GM19438 (cell line): Measurements from ENCODE around the gene USP33.
"Not testable (repeated sequence)": the region's sequence is repeated elsewhere in the genome, so short reads cannot be mapped to it uniquely, and the experiment has no call there.

ENCODE experiments used
- ATAC-seq: cut with Tn5 transposase; IDR thresholded peaks from one replicate; pipeline ENCODE4 v1.9.1; 2021; ENCODE audit warnings: low read depth; ENCODE audit not compliant: unreplicated experiment

Gene USP33

DNA sequence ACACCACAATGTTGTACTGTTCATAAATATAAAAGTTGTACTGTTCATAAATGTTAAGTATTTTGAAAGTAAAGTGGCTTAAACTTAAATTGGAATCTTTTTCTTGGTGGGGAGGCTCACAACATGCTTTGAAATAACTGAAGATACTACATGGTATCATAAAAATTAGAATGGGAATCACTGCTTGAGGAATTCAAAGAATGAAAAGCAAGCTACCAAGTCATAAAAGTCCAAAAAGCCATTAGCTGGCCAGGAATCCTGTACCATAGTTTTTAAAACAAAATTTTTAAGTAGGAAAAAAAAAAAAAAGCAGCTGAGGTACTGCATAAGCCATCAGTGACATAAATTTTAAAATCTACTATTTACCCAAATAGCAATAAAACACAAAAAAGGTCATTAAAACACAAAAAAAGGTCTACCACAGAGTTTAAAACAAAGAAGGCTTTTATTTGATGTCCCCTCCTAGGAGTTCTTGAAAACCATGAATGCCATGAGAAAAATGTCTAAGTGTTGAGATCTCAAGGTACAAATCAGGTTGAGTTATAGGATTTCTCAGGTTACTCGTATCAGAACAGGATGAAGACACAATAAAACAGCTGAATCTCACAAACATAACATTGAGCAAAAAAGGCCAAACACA lies 85.8 kb downstream of the USP33 start:
- ATAC-seq, result no peak

DNA sequence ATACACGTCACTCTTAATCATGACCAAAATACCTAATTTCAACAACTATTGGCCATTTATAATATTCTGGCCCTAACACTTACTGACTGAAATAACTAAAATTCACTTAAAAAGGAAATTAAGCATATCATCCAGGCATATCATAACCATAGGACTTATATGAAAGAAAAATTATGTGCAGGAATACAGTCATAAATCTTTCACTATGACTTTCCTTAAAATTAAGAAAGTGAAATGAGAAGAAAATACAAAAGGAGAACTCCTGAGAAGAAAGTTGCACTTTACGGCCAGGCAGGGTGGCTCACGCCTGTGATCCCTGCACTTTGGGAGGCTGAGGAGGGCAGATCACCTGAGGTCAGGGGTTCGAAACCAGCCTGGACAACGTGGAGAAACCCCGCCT lies 86.6 kb downstream of the USP33 start:
- no peak for ATAC-seq

DNA sequence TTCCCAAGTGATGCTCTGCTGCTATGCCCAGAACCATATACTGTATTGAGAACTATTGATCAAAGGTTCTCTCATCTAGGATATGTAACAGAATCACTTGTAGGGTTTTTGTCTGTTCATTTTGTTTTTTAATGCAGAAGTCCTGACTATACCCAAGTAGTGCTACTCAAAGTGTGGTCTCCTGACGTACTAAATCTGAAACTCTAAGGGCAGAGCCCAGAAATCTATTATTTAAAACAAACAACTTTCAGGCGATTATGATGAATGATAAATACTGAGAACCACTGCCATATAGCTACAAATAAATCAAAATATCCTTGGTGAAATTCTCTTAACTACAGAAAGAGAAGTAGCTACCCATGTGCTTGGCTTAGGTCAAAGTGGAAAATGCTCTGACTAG lies 87.3 kb downstream of the USP33 start:
- no peak for ATAC-seq

DNA sequence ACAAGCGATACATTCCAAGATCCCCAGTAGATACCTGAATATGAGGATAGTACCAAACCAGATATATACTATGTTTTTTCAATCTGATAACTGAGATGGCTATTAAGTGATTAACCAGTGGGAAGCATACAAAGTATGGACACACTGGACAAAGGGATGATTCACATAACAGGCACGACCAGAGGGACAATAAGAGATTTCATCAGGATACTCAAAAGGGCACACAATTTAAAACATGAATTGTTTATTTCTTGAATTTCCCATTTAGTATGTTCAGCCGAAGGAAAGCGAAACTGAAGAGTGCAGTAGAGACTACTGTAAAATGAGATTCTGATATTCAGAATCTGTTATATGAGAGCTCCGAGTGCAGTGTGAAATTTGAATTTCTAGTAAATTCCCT lies 87.8 kb downstream of the USP33 start:
- ATAC-seq, result no peak

DNA sequence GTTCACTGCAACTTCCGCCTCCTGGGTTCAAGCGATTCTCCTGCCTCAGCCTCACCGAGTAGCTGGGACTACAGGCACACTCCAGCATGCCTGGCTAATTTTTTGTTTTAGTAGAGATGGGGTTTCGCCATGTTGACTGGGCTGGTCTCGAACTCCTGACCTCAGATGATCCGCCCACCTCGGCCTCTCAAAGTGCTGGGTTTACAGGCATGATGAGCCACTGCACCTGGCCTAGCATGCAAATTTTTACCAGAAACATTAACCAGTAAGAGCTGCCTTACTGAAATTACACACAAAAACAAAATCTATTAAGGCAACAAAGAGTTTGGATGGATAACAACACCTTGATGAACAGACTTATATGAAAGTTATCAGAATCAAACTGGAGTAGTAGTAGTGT lies 89.3 kb downstream of the USP33 start:
- no peak for ATAC-seq

DNA sequence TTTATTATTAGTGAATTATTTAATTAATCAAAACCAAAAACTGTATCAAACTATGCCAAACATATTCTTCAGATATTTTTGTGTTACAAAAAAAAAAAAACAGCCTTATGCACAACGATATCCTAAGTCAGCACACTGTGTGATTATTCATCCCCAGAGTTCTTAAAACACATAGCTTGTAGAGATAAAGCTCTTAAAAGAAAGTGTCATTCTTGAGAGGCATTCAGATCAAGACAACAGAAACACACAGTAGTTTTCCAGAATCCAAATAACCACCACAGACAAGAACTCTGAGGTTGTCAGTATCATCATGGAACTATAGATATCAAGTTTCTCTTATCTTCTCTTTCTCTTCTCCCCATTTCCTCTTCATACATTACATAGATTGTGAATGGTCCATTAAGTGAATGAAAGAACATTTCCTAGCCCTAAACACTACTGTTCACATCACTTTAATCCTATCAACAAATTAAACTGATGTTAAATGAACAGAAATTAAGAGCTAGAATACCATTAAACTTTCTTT lies 90.7 kb downstream of the USP33 start:
- ATAC-seq, result no peak

DNA sequence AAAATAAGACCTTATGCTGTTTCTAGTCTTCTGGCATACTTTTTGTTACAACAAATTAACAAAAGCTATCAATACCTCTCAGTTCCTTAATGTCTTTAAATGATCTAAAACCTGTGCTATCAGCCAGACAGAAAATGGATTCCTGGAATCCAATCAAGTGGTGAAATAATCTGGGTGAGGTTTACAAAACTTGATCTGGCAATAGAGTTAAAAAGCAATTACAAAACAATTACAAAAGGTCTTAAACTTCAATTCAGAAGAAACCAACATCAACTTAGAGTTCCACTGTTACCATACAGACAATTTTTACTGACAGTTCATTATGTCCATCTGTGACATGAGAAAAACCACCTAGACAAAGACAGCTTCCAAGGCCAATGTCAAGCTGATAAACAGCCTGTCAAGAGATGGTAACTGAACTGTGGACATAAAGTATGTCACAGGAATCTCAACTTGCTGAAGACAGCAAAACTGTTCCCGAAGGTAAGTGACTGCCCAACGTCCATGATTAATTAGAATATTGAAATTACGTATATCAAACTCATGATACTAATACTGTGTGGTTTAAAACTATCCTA lies 94.6 kb downstream of the USP33 start:
- ATAC-seq, result no peak

DNA sequence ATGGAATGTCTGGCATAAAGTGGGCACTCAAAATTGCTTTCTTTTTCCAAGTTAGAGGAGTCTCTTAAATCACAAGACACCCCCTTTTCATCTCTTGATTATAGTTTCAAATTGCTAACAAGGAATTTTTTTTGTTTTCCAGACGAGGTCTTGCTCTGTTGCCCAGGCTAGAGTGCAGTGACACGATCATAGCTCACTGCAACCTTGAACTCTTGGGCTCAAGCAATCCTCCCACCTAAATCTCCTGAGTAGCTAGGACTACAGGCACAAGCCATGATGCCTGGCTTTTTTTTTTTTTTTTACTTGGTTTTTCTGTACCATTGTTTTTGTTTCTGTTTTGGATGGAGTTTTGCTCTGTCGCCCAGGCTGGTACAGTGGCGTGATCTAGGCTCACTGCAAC lies 98.0 kb downstream of the USP33 start:
- ATAC-seq, result no peak

DNA sequence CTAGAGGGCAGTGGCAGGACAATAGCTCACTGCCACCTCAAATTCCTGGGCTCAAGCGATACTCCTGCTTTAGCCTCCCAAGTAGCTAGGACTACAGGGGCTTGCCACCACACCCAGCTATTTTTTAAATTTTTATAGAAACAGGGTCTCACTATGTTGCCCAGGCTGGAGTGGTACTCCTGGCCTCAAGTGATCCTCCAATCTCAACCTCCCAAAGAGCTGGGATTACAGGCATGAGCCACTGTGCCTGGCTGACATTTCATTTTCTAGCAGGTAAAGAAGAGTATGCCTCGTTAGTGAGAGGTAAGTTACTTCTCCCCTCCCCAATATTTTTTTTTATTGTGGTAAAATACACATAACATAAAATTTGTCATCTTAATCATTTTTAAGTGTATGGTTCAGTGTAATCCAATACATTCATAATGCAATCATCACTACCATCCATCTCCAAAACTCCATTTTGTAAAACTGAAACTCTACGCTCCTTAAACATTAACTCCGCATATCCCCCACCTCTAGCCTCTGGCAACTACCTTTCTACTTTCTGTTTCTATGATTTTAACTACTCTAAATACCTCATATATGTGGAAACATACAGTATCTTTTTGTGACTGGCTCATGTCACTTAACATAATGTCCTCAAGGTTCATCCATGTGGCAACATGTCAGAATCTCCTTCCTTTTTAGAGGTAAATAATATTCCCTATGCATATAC lies 99.6 kb downstream of the USP33 start:
- no peak for ATAC-seq

DNA sequence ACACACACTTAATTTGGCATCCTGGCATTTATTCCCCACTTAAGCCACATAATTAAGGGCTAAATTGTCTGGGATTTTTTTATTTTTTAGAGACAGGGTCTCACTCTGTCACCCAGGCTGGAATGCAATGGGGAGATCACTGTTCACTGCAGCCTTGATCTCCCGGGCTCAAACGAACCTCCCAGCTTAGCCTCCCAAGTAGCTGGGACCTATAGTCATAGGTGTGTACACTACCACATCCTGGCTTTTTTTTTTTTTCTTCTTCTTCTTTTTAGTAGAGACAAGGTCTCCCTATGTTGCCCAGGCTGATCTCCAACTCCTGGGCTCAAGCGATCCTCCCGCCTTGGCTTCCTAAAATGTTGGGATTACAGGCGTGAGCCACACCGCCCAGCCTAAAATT lies 101.4 kb downstream of the USP33 start:
- no peak for ATAC-seq

DNA sequence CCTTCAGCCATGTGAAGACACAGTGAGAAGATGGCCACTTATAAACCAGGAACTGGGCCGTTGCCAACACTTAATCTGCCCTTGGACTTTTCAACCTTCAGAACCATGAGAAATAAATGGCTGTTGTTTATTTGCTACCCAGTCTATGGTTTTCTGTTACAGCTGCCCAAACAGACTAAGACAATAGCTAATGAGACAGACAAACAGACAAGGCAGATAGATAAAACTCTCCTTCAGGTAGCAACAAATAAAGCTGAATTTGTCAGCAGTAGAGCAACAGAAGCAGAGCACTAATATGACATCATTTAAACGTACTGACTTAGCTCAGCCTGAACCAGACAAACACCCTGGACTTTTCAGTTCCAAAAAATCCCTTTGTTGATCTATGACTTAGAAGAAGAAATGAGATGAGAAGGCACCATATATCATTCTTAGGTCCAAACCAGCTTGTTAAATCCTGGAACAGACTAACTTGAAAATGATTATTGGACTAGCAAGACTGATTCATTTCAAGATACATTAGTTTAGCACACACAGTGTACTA lies 104.1 kb downstream of the USP33 start:
- ATAC-seq, result no peak

DNA sequence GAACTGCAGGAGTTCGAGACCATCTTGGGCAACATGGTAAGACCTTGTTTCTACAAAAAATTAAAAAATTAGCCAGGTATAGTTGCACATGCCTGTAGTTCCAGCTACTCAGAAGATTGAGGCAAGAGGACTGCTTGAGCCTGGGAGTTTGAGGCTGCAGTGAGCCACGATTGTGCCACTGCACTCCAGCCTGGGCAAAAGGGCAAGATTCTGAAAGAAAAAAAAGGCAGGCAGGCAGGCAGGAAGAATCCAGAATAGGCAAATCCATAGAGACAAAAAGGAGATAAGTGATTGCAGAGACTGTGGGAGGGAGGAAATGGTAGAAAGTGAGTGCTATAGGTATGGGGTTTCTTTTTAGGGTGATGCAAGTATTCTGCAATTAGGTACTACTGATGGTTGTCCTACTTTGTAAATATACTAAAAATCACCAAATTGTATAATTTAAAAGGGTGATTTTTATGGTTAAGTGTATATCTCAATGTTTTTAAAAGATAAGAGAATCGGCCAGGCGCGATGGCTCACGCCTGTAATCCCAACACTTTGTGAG lies 106.6 kb downstream of the USP33 start:
- ATAC-seq, result no peak

DNA sequence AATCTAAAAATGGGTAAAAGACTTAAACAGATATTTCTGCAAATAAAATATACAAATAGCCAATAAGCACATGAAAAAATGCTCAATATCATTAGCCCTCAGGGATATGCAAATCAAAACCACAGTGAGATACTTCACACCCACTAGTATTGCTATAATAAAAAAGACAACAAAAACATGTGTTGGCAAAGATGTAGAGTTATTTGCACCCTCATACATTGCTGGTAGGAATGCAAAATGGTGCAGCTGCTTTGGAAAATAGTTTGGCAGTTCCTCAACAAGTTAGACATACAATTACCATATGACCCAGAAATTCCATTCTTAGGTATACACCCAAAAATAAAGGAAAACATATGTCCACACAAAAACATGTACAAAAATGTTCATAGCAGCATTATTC lies 107.4 kb downstream of the USP33 start:
- no peak for ATAC-seq

DNA sequence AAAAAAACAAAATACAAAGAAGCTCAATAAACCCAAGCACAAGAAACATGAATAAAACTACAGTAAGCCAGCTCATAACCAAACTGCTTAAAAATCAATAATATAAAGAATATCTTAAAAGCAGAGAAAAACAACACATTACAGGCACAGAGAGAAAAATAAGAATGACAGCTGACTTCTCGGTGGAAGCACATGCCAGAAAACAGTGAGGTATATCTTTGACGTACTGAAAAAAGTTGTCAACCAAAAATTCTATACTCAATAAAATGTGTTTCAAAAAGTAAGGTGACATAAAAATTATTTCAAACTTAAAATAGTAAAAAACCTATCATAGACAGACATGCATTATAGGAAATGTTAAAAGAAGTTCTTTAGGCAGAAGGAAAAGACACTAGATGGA lies 110.5 kb downstream of the USP33 start:
- no peak for ATAC-seq

DNA sequence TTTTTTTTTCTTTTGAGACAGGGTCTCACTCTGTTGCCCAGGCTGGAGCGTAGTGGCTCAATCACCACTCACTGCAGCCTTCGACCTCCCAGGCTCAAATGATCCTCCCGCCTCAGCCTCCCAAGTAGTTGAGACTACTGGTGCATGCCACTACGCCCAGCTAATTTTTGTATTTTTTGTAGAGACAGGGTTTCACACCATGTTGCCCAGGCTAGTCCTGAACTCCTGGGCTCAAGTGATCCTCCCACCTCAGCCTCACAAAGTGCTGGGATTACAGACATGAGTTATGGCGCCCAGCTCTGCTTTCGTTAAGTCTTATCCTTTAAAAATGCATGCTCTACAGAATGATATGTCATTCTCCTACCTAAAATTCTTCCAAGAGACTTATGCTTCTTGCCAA lies 113.4 kb downstream of the USP33 start:
- not testable (repeated sequence) for ATAC-seq
